Transverse colon (tissue), 4 donors: Measurements from ENCODE around the gene PRR3. TPM values are rescaled to one million over a fixed set of nuclear protein-coding genes. Genes with fewer than 3 reads are reported as not detected.
"Not testable (repeated sequence)": the region's sequence is repeated elsewhere in the genome, so short reads cannot be mapped to it uniquely, and the experiment has no call there.

Experiments
- DNase-seq: peaks from one replicate; pipeline ENCODE4 v3.0.0-alpha.2; 2019
- H3K27ac ChIP-seq, 4 donors: fragments of 200-600 bp; sonication (generic); 2 replicates each; pipeline ENCODE4 v1.5.1; 2016 to 2018; ENCODE audit warnings: inconsistent platforms in 4 of 4
- H3K27me3 ChIP-seq: fragments of 200-600 bp; sonication (generic); 2 replicates; pipeline ENCODE4 v1.5.1; 2017; ENCODE audit warnings: inconsistent platforms
- H3K36me3 ChIP-seq, 4 donors: fragments of 200-600 bp; sonication (generic); 2 replicates each; pipeline ENCODE4 v1.5.1; 2017 to 2019; ENCODE audit warnings: inconsistent platforms in 4 of 4
- H3K4me1 ChIP-seq, 4 donors: fragments of 200-600 bp; sonication (generic); 2 replicates each; pipeline ENCODE4 v1.5.1; 2017 to 2020; ENCODE audit warnings: inconsistent platforms in 4 of 4
- H3K4me3 ChIP-seq, 4 donors: fragments of 200-600 bp; sonication (generic); 1 replicate in 1 of 4; 2 replicates in 3 of 4; pipeline versions ENCODE4 v1.5.1 to v1.6.1; 2017 to 2019; ENCODE audit warnings: inconsistent platforms in 4 of 4
- H3K9me3 ChIP-seq, 2 donors: fragments of 200-600 bp; sonication (generic); 2 replicates each; pipeline ENCODE4 v1.5.1; 2017 to 2019; ENCODE audit warnings: inconsistent platforms in 2 of 2
- CTCF ChIP-seq, 5 experiments: fragments of 200-600 bp in 3 of 5; fragments of 450-650 bp in 2 of 5; sonication (generic) in 3 of 5; IDR thresholded peaks; 1 replicate in 2 of 5; 2 replicates in 3 of 5; pipeline ENCODE4 v1.5.1; 2016 to 2017; ENCODE audit warnings: antibody characterized with exemption in 5 of 5, inconsistent platforms in 3 of 5, mild to moderate bottlenecking in 2 of 5, moderate library complexity in 1 of 5
- EP300 ChIP-seq: sonication (generic); formaldehyde crosslinking; IDR thresholded peaks from one replicate; pipeline ENCODE4 v1.6.1; 2017; ENCODE audit warnings: antibody characterized with exemption, low read depth
- POLR2A ChIP-seq: fragments of 450-650 bp; IDR thresholded peaks from one replicate; pipeline ENCODE4 v1.6.1; 2016; ENCODE audit warnings: antibody characterized with exemption, mild to moderate bottlenecking, moderate library complexity
- POLR2AphosphoS5 ChIP-seq, 3 donors: sonication (generic); formaldehyde crosslinking; IDR thresholded peaks; one replicate each; pipeline ENCODE4 v1.6.1; 2016; ENCODE audit warnings: antibody characterized with exemption in 3 of 3
- WGBS, 2 donors: methylation state at CpG; one replicate each; pipeline ENCODE4 v1.1.5; 2018; ENCODE audit warnings: low coverage in 1 of 2; 5-methylcytosine and 5-hydroxymethylcytosine counted together
- in situ Hi-C, 4 donors: fragments of 200-750 bp; cut with MboI; loops; one replicate each; pipeline versions ENCODE4 v1.15.0 to v1.15.1; 2017; ENCODE audit warnings: low sequenced_read_pairs in 3 of 4, low pct_ligation_motif_present in 1 of 4, low pct_unique_long_range_greater_than_20kb in 1 of 4
- intact Hi-C: fragments of 100-400 bp; cut with DNase I; formaldehyde crosslinking; loops from one replicate; pipeline ENCODE4 v1.15.1; 2023; ENCODE audit warnings: low total_unique reads
- total RNA-seq, 4 donors: library from RNA; depleted of rRNA; stranded (reverse); fragments of >200 nt; gene quantifications; one replicate each; pipeline ENCODE4 v1.1.0, GENCODE V29; 2016

The PRR3 gene
- total RNA-seq, 4 donors from 2014 or later, result 2.2 to 10.1 (median 5.0) TPM

- DNase-seq, result peak; percentile 93
- in situ Hi-C loops (no loop called here), intact Hi-C loops (loop anchor here (1.0 kb wide), 1 partner anchor 18 kb away; no protein-coding TSS in a partner anchor)
- Histone ChIP-seq H3K27me3 (no peaks in the 10 kb centered on the region), H3K27ac (peak overlapping the region; percentile 81 to 98 (median 94)), H3K36me3 (no peaks in the 10 kb centered on the region), H3K4me1 (peaks cover 4 to 27% (median 14%) of the 10 kb centered on the region in 4 donors), H3K4me3 (peak overlapping the region; percentile 5 to 59 (median 32)), H3K9me3 (no peaks in the 10 kb centered on the region)
- WGBS, 2 donors, result 5 to 7% methylated on average over 11 to 33 of the region's 33 CpGs
- TF ChIP-seq CTCF (IDR thresholded peaks at IDR 0.05) (no peak), EP300 (peak; percentile 15), POLR2AphosphoS5 (IDR thresholded peaks at IDR 0.05) (peak; percentile 51 to 83 (median 82)), POLR2A (peak; percentile 76)
These were observed 40.9 kb upstream of the PRR3 start for GRCh38 chr6:30515944-30516753.

- H3K9me3 ChIP-seq, intact Hi-C loops, H3K27me3 ChIP-seq, DNase-seq, H3K36me3 ChIP-seq, in situ Hi-C loops: not testable (repeated sequence)
- Histone ChIP-seq H3K4me1 (peaks cover 9 to 32% (median 19%) of the 10 kb centered on the region in 4 donors), H3K4me3 (peak overlapping the region in 2 of 4 donors; percentile 27 to 59), H3K27ac (peak overlapping the region; percentile 81 to 98 (median 94))
- 38% methylated on average over 8 to 9 of the region's 9 CpGs for WGBS, 2 donors
These were observed 40.4 kb upstream of the PRR3 start for GRCh38 chr6:30516754-30517076.

- H3K9me3 ChIP-seq, H3K36me3 ChIP-seq, H3K4me3 ChIP-seq, in situ Hi-C loops, DNase-seq, intact Hi-C loops, H3K27me3 ChIP-seq: not testable (repeated sequence)
- peak overlapping the region in 3 of 4 donors; percentile 94 to 98 (median 94) for H3K27ac ChIP-seq
- H3K4me1 ChIP-seq, result peaks cover 9 to 36% (median 19%) of the 10 kb centered on the region in 4 donors
- 91 to 100% methylated on average over 1 to 21 of the region's 21 CpGs for WGBS, 2 donors
These were observed 39.2 kb upstream of the PRR3 start for GRCh38 chr6:30517767-30518504.

GRCh38 chr6:30518505-30519145 is 38.5 kb upstream of the PRR3 start:
- H3K9me3 ChIP-seq, intact Hi-C loops, H3K27me3 ChIP-seq, H3K4me3 ChIP-seq, in situ Hi-C loops, DNase-seq, H3K36me3 ChIP-seq: not testable (repeated sequence)
- 79 to 82% methylated on average over 17 to 19 of the region's 19 CpGs for WGBS, 2 donors
- peaks cover 9 to 36% (median 19%) of the 10 kb centered on the region in 4 donors for H3K4me1 ChIP-seq
- H3K27ac ChIP-seq, result peak overlapping the region in 1 of 4 donors; percentile 8

GRCh38 chr6:30520522-30520921 is 36.6 kb upstream of the PRR3 start:
- no peak for DNase-seq
- Histone ChIP-seq H3K4me1 (peaks cover 9 to 32% (median 19%) of the 10 kb centered on the region in 4 donors), H3K4me3 (no peak overlapping the region), H3K27me3 (no peaks in the 10 kb centered on the region), H3K36me3 (no peaks in the 10 kb centered on the region), H3K9me3 (no peaks in the 10 kb centered on the region), H3K27ac (peak overlapping the region; percentile 74 to 86 (median 78))
- in situ Hi-C loops, result no loop called here
- WGBS, 2 donors, result 89 to 100% methylated on average over 4 to 6 of the region's 6 CpGs
- intact Hi-C loops, result no loop called here
- no peak for TF ChIP-seq POLR2AphosphoS5 (IDR thresholded peaks at IDR 0.05)
- no peak for TF ChIP-seq CTCF (IDR thresholded peaks at IDR 0.05)
- no peak for TF ChIP-seq POLR2A
